ENCODE measurements around the gene SLC16A4. TPM values are rescaled to one million over a fixed set of nuclear protein-coding genes. Genes with fewer than 3 reads are reported as not detected.

The SLC16A4 gene
- total and polyA plus RNA-seq, 2 experiments from 2014 or later = 0.94 to 1.6 TPM

DNA sequence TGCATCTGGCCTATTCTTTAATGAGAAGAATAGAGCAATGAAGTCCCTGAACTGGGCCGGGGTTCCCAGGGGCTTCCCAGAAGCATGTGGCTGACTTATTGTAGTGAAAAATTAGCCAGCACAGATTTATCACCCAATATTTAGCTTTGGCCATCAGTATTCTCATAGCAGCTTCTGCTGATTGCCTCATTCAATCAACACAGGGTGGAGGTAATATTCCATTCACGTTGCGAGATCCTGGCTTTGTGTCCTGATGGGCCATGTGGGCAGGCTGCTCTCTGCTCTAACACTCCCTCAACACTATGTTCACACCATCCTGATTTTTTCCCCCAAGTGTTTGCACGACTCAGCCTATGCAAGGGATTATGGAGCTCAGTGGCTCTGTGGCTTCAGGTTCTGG, 38.1 kb upstream of the SLC16A4 start:
- Histone ChIP-seq H3F3A (replicated peaks; ENCODE audit: low read depth) (no peaks in the 10 kb centered on the region), H3K4me1 (ENCODE audit: insufficient read depth) (peaks cover 9% of the 10 kb centered on the region), H3K4me3 (no peak overlapping the region), H3K79me2 (replicated peaks; ENCODE audit: insufficient read depth) (no peaks in the 10 kb centered on the region), H2AFZ (no peak overlapping the region), H3K9me2 (ENCODE audit: insufficient read depth) (no peaks in the 10 kb centered on the region), H3K27ac (ENCODE audit: low read depth) (no peak overlapping the region), H3K4me2 (no peak overlapping the region), H4K20me1 (replicated peaks; ENCODE audit: insufficient read depth) (no peaks in the 10 kb centered on the region), H3K27me3 (ENCODE audit: insufficient read depth) (no peaks in the 10 kb centered on the region), H3K36me3 (ENCODE audit: insufficient read depth) (no peaks in the 10 kb centered on the region)
- Mint-ChIP-seq H3K4me1 (peaks cover 22% of the 10 kb centered on the region), H3K27ac (no peak overlapping the region), H3K4me3 (no peak overlapping the region), H3K36me3 (ENCODE audit: low read depth) (no peaks in the 10 kb centered on the region), H3K9me3 (no peaks in the 10 kb centered on the region), H3K27me3 (ENCODE audit: insufficient read depth, low read depth, poor library complexity) (peaks cover 12% of the 10 kb centered on the region)
- TF ChIP-seq NANOG (IDR thresholded peaks at IDR 0.05; ENCODE audit: borderline replicate concordance) (no peak), STAT1 (IDR thresholded peaks at IDR 0.05; ENCODE audit: unreplicated experiment) (no peak), CTCF (conservative IDR thresholded peaks at IDR 0.05; ENCODE audit: low read depth in 2 of 2) (no peak)
- DNase-seq (ENCODE audit: low spot score) (no peak), ATAC-seq (no peak)

GRCh38 chr1:110426854-110427253, 36.0 kb upstream of the SLC16A4 start:
- H3K4me1 Mint-ChIP-seq = peaks cover 13% of the 10 kb centered on the region
- H3K36me3 ChIP-seq (ENCODE audit: insufficient read depth) = no peaks in the 10 kb centered on the region
- no peak for ATAC-seq
- no peaks in the 10 kb centered on the region for H3K4me1 ChIP-seq (ENCODE audit: insufficient read depth)
- H4K20me1 ChIP-seq (replicated peaks; ENCODE audit: insufficient read depth) = no peaks in the 10 kb centered on the region
- H3K27ac Mint-ChIP-seq = no peak overlapping the region
- no peak for DNase-seq (ENCODE audit: low spot score)
- H3K4me2 ChIP-seq = no peak overlapping the region
- H3K27me3 Mint-ChIP-seq (ENCODE audit: insufficient read depth, low read depth, poor library complexity) = peaks cover 9% of the 10 kb centered on the region
- H3K79me2 ChIP-seq (replicated peaks; ENCODE audit: insufficient read depth) = no peaks in the 10 kb centered on the region
- H3K27ac ChIP-seq (ENCODE audit: low read depth) = no peak overlapping the region
- no peaks in the 10 kb centered on the region for H3F3A ChIP-seq (replicated peaks; ENCODE audit: low read depth)
- no peaks in the 10 kb centered on the region for H3K36me3 Mint-ChIP-seq (ENCODE audit: low read depth)
- peaks cover 2% of the 10 kb centered on the region; the same call in 1 of the 3 replicates for H3K9me3 Mint-ChIP-seq
- H2AFZ ChIP-seq = no peak overlapping the region
- no peaks in the 10 kb centered on the region for H3K9me2 ChIP-seq (ENCODE audit: insufficient read depth)
- H3K4me3 Mint-ChIP-seq = no peak overlapping the region
- H3K4me3 ChIP-seq = no peak overlapping the region
- no peaks in the 10 kb centered on the region for H3K27me3 ChIP-seq (ENCODE audit: insufficient read depth)
- TF ChIP-seq CREB1 (CRISPR knock-in tag; IDR thresholded peaks at IDR 0.05; ENCODE audit: low read depth) (no peak), EZH2 (IDR thresholded peaks at IDR 0.05; ENCODE audit: low read depth, unreplicated experiment) (no peak), ETS1 (IDR thresholded peaks at IDR 0.05) (no peak), POLR2AphosphoS5 (IDR thresholded peaks at IDR 0.05; ENCODE audit: low read depth) (no peak), ZNF331 (CRISPR knock-in tag; IDR thresholded peaks at IDR 0.05; ENCODE audit: low read depth) (no peak), EZH2phosphoT487 (IDR thresholded peaks at IDR 0.05; ENCODE audit: unreplicated experiment) (no peak)
- TF ChIP-seq, protein P1, sequence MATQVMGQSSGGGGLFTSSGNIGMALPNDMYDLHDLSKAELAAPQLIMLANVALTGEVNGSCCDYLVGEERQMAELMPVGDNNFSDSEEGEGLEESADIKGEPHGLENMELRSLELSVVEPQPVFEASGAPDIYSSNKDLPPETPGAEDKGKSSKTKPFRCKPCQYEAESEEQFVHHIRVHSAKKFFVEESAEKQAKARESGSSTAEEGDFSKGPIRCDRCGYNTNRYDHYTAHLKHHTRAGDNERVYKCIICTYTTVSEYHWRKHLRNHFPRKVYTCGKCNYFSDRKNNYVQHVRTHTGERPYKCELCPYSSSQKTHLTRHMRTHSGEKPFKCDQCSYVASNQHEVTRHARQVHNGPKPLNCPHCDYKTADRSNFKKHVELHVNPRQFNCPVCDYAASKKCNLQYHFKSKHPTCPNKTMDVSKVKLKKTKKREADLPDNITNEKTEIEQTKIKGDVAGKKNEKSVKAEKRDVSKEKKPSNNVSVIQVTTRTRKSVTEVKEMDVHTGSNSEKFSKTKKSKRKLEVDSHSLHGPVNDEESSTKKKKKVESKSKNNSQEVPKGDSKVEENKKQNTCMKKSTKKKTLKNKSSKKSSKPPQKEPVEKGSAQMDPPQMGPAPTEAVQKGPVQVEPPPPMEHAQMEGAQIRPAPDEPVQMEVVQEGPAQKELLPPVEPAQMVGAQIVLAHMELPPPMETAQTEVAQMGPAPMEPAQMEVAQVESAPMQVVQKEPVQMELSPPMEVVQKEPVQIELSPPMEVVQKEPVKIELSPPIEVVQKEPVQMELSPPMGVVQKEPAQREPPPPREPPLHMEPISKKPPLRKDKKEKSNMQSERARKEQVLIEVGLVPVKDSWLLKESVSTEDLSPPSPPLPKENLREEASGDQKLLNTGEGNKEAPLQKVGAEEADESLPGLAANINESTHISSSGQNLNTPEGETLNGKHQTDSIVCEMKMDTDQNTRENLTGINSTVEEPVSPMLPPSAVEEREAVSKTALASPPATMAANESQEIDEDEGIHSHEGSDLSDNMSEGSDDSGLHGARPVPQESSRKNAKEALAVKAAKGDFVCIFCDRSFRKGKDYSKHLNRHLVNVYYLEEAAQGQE (IDR thresholded peaks at IDR 0.05; ENCODE audit: unreplicated experiment) = no peak

All from GM23338 (cell line).